OCI-M2 (cell line): ENCODE results near the gene SLC8B1.
"Not testable (repeated sequence)": the region's sequence is repeated elsewhere in the genome, so short reads cannot be mapped to it uniquely, and the experiment has no call there.

Experiments used
- DNase-seq: peaks from one replicate; lab custom pipeline; 2025; ENCODE audit not compliant: unreplicated experiment; lab: John Stamatoyannopoulos, UW

Gene SLC8B1

GRCh38 chr12:113358381-113359132 is 23.6 kb upstream of the SLC8B1 start, which contains the start of gene PLBD2:
Gene PLBD2, plus strand, starts transcription at chr12:113358587. Its CDS starts 14 bp downstream, at chr12:113358601.
- DNase-seq: peak; percentile 57

- DNase-seq: not testable (repeated sequence)
These were observed 19.3 kb upstream of the SLC8B1 start for GRCh38 chr12:113354192-113354591.

- DNase-seq: no peak
These were observed 16.2 kb upstream of the SLC8B1 start for GRCh38 chr12:113351089-113351488.

DNA sequence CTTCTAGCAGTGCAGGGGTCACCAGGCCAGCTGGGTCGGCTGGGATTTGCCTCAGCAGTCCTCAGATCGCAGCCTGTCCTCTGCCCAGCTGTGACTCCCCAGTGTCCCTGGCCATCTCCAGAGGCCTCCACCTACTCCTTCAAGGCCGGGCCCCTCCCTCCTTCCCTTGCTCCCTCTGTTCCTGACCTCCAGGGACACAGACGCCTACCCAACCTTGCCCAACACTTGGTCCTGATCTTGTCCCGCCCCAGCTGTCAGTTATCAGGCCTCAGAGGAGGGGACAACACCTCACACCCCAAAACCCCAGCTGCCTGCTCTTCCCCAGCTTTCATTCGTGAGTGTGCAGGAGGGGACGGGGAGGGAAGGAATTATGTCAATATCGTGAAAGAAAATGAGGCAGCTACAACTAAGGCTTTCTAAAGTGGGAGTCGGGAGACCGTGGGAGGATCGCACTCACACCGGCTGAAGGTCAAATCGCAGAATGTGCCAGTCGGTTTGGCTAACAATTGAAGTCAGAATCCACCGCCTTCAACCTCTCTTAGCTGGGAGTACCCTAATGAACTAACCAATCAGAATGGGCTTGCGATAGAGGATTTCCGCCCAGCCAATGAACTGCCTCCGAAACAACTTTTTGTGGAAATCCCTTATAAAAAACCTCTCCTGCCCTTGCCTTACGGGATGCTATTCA is 14.1 kb upstream of the SLC8B1 start:
- DNase-seq: no peak

GRCh38 chr12:113347892-113348291 is 13.0 kb upstream of the SLC8B1 start:
- no peak for DNase-seq

GRCh38 chr12:113347107-113347506 is 12.2 kb upstream of the SLC8B1 start:
- no peak for DNase-seq

DNA sequence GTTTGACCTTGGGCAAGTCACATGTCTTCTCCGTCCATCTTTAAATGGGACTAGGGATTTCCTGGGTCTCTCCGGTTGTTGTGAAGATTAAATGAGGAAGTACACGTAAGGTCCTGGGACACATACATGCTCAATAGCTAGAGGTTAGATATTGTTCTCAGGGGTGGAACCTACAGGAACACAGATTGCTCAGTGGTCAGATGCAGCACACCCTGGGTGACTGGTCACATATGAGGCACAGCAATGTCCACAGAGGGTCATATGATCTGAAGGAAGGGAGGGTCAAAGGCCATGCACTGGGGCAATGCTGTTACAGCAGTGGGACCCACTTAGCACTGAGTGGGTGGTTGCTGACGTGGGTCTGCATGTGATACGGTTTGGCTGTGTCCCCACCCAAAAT is 11.4 kb upstream of the SLC8B1 start:
- DNase-seq: no peak

GRCh38 chr12:113345318-113345717 is 10.4 kb upstream of the SLC8B1 start:
- no peak for DNase-seq

DNA sequence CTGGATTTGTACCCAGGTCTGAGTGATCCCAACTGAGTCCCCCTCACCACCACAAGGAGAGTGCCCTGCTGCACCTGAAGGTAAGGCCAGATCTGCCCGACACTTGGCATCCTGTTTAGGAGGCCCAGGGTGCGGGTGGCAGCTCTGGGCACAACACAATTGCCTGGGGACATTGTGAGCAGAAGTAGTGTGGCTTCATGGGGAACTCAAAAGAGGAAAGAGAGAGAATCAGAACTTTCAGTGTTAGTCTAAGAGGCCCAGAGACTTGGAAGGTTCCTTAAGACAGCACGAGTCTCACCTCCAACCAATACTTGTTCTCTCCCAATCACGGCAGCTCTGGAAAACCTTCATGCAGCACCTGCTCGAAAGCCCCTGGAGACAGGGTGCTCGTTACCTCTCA is 6.6 kb upstream of the SLC8B1 start:
- no peak for DNase-seq

GRCh38 chr12:113340061-113340460 is 5.2 kb upstream of the SLC8B1 start:
- DNase-seq: no peak

DNA sequence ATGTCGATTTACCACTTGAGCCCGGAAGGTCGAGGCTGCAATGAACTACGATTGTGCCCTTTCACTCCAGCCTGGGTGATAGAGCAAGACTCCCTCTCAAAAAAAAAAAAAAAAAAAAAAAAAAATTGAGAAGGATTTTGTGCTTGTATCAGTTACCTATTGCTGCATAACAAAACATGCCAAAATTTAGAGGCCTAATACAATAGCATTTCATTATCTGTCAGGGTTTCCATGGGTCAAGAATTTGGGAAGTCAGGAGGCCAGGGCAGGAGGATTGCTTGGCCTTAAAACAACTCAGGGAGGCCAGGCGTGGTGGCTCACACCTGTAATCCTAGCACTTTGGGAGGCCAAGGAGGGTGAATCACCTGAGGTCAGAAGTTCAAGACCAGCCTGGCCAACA is 4.6 kb upstream of the SLC8B1 start:
- no peak for DNase-seq

DNA sequence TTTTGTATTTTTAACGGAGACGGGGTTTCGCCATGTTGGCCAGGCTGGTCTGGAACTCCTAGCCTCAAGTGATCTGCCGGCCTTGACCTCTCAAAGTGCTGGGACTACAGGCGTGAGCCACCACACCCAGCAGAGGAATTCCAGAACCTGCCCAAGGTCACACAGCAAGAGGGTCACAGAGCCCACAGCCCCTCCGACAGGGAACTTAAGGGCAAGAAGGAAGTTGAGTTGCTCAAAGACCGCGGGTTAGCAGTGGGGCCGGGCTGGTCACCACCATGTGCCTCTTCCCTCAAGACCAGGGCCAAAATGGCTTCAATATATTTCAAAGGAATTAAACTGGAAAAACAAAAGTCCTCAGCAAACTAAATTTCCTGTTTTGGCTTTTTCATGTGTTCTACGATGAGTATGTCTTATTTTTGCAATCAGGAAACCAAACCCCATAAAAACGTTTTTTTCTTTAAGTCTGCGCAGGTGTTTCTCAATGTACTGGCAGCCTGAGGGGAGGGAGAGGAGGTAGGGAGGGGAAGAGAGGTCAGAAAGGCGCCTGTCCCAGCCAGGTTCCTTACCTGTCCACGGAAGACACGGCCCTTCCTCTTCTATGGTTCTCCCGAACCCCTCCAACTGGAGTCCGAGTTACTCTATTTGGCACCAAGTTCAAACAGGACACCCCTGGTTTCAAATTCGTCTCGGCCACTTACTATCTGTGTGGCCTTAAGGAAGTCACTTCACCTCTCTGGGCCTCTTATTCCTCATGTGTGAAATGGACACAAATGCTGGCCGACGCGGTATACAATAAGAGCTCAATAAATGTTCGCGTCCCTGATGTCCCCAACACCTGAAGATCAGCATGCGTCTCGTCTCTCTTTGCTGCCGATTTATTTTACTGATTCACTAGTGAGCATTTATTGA is 778 bp downstream of the SLC8B1 start:
- DNase-seq: no peak

- DNase-seq: no peak
These were observed 1.5 kb downstream of the SLC8B1 start for GRCh38 chr12:113333418-113333750.

DNA sequence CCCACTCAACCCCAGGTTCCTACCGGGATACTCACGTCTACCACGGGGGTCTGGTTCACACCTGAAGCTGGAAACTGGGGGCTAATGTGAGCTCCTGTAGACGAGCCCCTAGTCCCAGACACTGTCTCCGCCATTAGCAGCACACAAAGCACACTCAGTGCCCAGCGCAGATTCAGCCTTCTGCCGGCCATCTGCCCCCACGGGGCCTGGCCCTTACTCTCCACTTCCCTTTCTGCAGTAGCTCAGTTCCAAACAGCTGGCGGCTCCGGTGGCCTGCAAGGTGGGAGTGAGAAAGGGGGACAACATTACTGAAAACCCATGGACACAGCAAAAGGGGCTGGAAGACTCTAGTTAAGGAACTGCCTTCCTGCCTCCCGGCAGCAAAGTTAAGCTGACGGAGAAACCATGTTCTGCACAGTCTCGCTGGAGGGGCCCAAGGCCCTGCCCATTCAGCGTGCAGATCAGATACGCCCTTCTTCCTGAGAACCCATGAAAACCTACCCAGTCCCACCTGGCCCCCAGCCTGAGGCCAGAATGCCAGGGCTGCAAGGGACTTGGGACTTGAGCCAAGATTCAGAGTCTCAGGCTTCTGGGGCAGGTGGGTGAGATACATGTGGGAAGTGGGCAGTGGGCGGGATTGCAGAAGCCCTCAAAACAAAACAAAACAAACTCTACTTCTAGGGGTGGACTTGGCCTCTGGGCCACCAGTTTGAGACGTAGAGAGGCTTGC is 2.1 kb downstream of the SLC8B1 start:
- no peak for DNase-seq

- no peak for DNase-seq
These were observed 4.4 kb downstream of the SLC8B1 start for GRCh38 chr12:113330505-113330904.

DNA sequence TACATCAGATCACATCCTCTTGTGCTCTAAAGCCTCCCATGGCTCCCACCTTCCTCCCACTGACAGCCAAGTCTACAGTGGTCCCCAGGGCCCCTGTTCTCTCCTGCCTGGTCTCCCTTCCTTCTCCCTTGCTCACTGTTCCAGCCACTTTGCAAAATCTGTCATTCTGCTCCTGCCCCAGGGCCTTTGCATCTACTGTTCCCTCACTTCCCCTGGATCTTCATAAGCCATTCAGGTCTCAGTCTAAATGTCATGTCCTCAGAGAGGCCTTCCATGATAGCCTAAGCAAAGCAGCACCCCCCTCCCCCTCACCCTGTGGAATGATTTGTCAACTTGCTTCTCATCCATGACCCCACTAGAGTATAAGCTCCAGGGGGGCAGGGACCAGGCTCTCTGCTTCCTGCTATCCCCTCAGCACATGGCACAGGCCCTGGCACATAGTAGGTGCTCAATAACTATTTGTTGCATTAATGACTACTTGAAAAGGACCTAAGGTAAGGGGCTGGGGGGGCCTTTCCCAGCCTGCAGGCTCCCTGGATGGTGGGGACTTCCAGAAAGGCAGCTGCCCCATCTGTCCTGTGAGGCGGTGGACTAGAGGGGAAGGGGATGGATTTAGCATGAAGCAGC is 5.0 kb downstream of the SLC8B1 start:
- DNase-seq: no peak

GRCh38 chr12:113329022-113329790 is 5.7 kb downstream of the SLC8B1 start:
- no peak for DNase-seq

GRCh38 chr12:113328368-113328889 is 6.5 kb downstream of the SLC8B1 start:
- DNase-seq: no peak

DNA sequence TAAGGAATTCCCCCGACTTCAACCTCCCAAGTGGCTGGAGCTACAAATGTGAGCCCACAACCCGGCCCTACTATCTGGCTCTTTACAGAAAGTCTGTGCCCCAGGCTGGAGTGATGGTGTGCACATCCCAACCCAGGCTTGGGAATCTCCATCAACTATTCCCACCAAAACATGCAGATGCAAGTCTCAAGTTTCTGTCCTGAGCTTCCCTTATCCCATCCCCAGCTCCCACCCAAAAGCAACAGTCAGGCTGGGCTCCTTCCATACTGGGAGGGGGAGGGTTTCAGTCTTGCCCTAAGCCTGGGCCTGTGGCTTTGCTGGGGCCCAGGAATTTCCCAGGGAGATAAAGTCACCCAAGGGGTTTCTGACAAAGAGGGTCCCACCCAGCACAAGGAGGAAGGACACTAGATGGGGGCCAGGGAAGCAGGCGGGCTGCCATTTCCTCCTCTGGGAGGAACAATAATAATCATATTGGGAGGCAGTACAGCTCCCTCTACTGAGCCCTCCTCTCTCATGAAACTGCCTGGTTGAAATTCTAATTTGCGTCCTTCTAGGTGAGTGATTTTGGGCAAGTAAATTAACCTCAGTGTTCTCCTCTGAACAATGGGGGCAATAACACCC is 8.0 kb downstream of the SLC8B1 start:
- no peak for DNase-seq
